ENCODE results near the gene CEND1. TPM values are rescaled to one million over a fixed set of nuclear protein-coding genes. Genes with fewer than 3 reads are reported as not detected.
A peak's percentile ranks its signal among the peaks of the same experiment; 100 is the strongest.
"Not testable (repeated sequence)": the region's sequence is repeated elsewhere in the genome, so short reads cannot be mapped to it uniquely, and the experiment has no call there.

Gene CEND1
- total RNA-seq, 4 donors from 2014 or later = not detected

GRCh38 chr11:742571-743201, 47.2 kb downstream of the CEND1 start:
- H3K4me3 ChIP-seq = no peak overlapping the region
- DNase-seq (ENCODE audit: low spot score in 2 of 2) = no peak
- TF ChIP-seq POLR2A (IDR thresholded peaks at IDR 0.05) (no peak), CTCF (IDR thresholded peaks at IDR 0.05) (no peak), EP300 (IDR thresholded peaks at IDR 0.05) (no peak)
- no peaks in the 10 kb centered on the region for H3K9me3 ChIP-seq
- no peaks in the 10 kb centered on the region for H3K36me3 ChIP-seq
- peaks cover 0 to 14% (median 8%) of the 10 kb centered on the region in 4 donors for H3K4me1 ChIP-seq
- 94 to 97% methylated on average over 3 to 4 of the region's 4 CpGs for WGBS, 2 donors
- H3K27me3 ChIP-seq = peaks cover 0 to 5% of the 10 kb centered on the region in 2 donors
- H3K27ac ChIP-seq = no peak overlapping the region

GRCh38 chr11:742156-742546, 47.7 kb downstream of the CEND1 start:
- H3K27ac ChIP-seq = no peak overlapping the region
- peaks cover 0 to 19% (median 11%) of the 10 kb centered on the region in 4 donors for H3K4me1 ChIP-seq
- no peak for TF ChIP-seq CTCF (IDR thresholded peaks at IDR 0.05)
- no peak for TF ChIP-seq EP300 (IDR thresholded peaks at IDR 0.05)
- TF ChIP-seq POLR2A (IDR thresholded peaks at IDR 0.05) = no peak
- no peaks in the 10 kb centered on the region for H3K9me3 ChIP-seq
- peaks cover 0 to 5% of the 10 kb centered on the region in 2 donors for H3K27me3 ChIP-seq
- no peaks in the 10 kb centered on the region for H3K36me3 ChIP-seq
- H3K4me3 ChIP-seq = no peak overlapping the region
- DNase-seq (ENCODE audit: low spot score in 2 of 2) = no peak
- WGBS, 2 donors = 92 to 95% methylated on average over 3 of the region's 3 CpGs

GRCh38 chr11:737899-738298, 52.0 kb downstream of the CEND1 start:
- not testable (repeated sequence) for H3K4me3 ChIP-seq; H3K36me3 ChIP-seq; H3K9me3 ChIP-seq; DNase-seq (ENCODE audit: low spot score in 2 of 2); H3K27me3 ChIP-seq; H3K4me1 ChIP-seq
- 41 to 66% methylated on average over 10 of the region's 10 CpGs for WGBS, 2 donors
- H3K27ac ChIP-seq = peak overlapping the region in 1 of 4 donors; percentile 42

GRCh38 chr11:737366-737765, 52.5 kb downstream of the CEND1 start:
- peaks cover 0 to 5% of the 10 kb centered on the region in 2 donors for H3K27me3 ChIP-seq
- no peak for DNase-seq (ENCODE audit: low spot score in 2 of 2)
- H3K36me3 ChIP-seq = no peaks in the 10 kb centered on the region
- TF ChIP-seq CTCF (IDR thresholded peaks at IDR 0.05) (no peak), EP300 (IDR thresholded peaks at IDR 0.05) (no peak), POLR2A (IDR thresholded peaks at IDR 0.05) (no peak)
- H3K4me3 ChIP-seq = no peak overlapping the region
- H3K4me1 ChIP-seq = peaks cover 0 to 10% (median 8%) of the 10 kb centered on the region in 4 donors
- H3K27ac ChIP-seq = peak overlapping the region in 2 of 4 donors; percentile 8 to 42
- 29 to 31% methylated on average over 11 of the region's 11 CpGs for WGBS, 2 donors
- no peaks in the 10 kb centered on the region for H3K9me3 ChIP-seq

Small RNA genes within 50 kb of the gene (small RNA-seq; reads per million reads assigned to genes)
- not detected for gene SNORA52

Other genes with a start within 250 kb of the CEND1 start
- 1 to 10 TPM; 1.3 to 5.9 (median 3.2) TPM for gene LMNTD2, start 229.4 kb downstream of the CEND1 start, total RNA-seq
- 10 to 100 TPM; 21.0 to 25.6 (median 23.1) TPM for gene RASSF7, start 229.1 kb downstream of the CEND1 start, total RNA-seq
- gene PHRF1, start 213.6 kb downstream of the CEND1 start, total RNA-seq = 10 to 100 TPM; 27.1 to 49.2 (median 34.9) TPM
- 10 to 100 TPM in 3 of 4 donors, 1 to 10 TPM in 1; 9.0 to 37.7 (median 27.5) TPM for gene IRF7, start 174.1 kb downstream of the CEND1 start, total RNA-seq
- not detected for gene CDHR5, start 165.1 kb downstream of the CEND1 start, total RNA-seq
- not detected for gene SCT, start 162.9 kb downstream of the CEND1 start, total RNA-seq
- gene DRD4, start 152.8 kb downstream of the CEND1 start, total RNA-seq = 1 to 10 TPM in 1 of 4 donors, under 1 TPM in 2, not detected in 1; 0.84 to 2.5 (median 0.90) TPM
- gene DEAF1, start 94.9 kb downstream of the CEND1 start, total RNA-seq = 10 to 100 TPM; 31.6 to 54.3 (median 41.2) TPM
- 10 to 100 TPM; 15.3 to 43.9 (median 38.1) TPM for gene TMEM80, start 94.3 kb downstream of the CEND1 start, total RNA-seq
- 10 to 100 TPM; 29.1 to 48.0 (median 32.7) TPM for gene EPS8L2, start 83.9 kb downstream of the CEND1 start, total RNA-seq
- 100 to 1,000 TPM; 203 to 323 (median 241) TPM for gene TALDO1, start 42.6 kb downstream of the CEND1 start, total RNA-seq
- 10 to 100 TPM; 22.1 to 41.4 (median 27.3) TPM for gene GATD1, start 12.6 kb downstream of the CEND1 start, total RNA-seq
- 10 to 100 TPM in 2 of 4 donors, 1 to 10 TPM in 2; 8.0 to 17.5 (median 10.0) TPM for gene SLC25A22, start 8.2 kb upstream of the CEND1 start, total RNA-seq
- 10 to 100 TPM; 32.2 to 67.5 (median 35.9) TPM for gene PIDD1, start 15.1 kb upstream of the CEND1 start, total RNA-seq
- 100 to 1,000 TPM; 404 to 765 (median 584) TPM for gene RPLP2, start 19.9 kb upstream of the CEND1 start, total RNA-seq
- gene PNPLA2, start 28.8 kb upstream of the CEND1 start, total RNA-seq = 100 to 1,000 TPM; 136 to 314 (median 187) TPM
- 10 to 100 TPM in 3 of 4 donors, 1 to 10 TPM in 1; 7.1 to 19.7 (median 16.8) TPM for gene CRACR2B, start 37.8 kb upstream of the CEND1 start, total RNA-seq
- 100 to 1,000 TPM; 264 to 309 (median 281) TPM for gene CD151, start 42.9 kb upstream of the CEND1 start, total RNA-seq
- 100 to 1,000 TPM in 2 of 4 donors, 10 to 100 TPM in 2; 71.7 to 140 (median 110) TPM for gene POLR2L, start 52.4 kb upstream of the CEND1 start, total RNA-seq
- gene TSPAN4, start 52.8 kb upstream of the CEND1 start, total RNA-seq = 100 to 1,000 TPM; 139 to 256 (median 221) TPM
- gene CHID1, start 120.7 kb upstream of the CEND1 start, total RNA-seq = 10 to 100 TPM; 47.9 to 83.4 (median 65.8) TPM
- 100 to 1,000 TPM in 1 of 4 donors, 10 to 100 TPM in 3; 70.8 to 136 (median 90.3) TPM for gene AP2A2, start 135.8 kb upstream of the CEND1 start, total RNA-seq
- 1 to 10 TPM in 1 of 4 donors, under 1 TPM in 2, not detected in 1; under 0.01 to 2.7 (median under 0.01) TPM for gene MUC6, start 246.6 kb upstream of the CEND1 start, total RNA-seq

Data from tibial nerve (tissue), 4 donors.